WTC11 (cell line): ENCODE results near the gene KIAA2012.

Source experiments
- JUN ChIP-seq: sonication (generic); formaldehyde crosslinking; IDR thresholded peaks from 2 replicates; pipeline ENCODE4 v1.8.0; 2023; ENCODE audit warnings: mild to moderate bottlenecking, missing genetic modification reagents
- NR3C1 ChIP-seq: sonication (generic); formaldehyde crosslinking; conservative IDR thresholded peaks from 2 replicates; pipeline ENCODE4 v1.8.1; 2023; ENCODE audit warnings: low read depth, mild to moderate bottlenecking, missing genetic modification reagents
- ZNF317 ChIP-seq: sonication (generic); formaldehyde crosslinking; IDR thresholded peaks from 2 replicates; pipeline ENCODE4 v1.8.1; 2023; ENCODE audit warnings: low read depth, mild to moderate bottlenecking, moderate library complexity, missing genetic modification reagents, borderline replicate concordance
- TF ChIP-seq, protein P1 (sequence below): fragments of 200-600 bp; IDR thresholded peaks from 2 replicates; pipeline ENCODE4 v1.8.0; 2022; ENCODE audit warnings: antibody characterized with exemption
- TF ChIP-seq, protein P2 (sequence below): sonication (generic); formaldehyde crosslinking; IDR thresholded peaks from 2 replicates; pipeline ENCODE4 v1.8.1; 2023; ENCODE audit warnings: mild to moderate bottlenecking, missing genetic modification reagents, moderate library complexity
- TF ChIP-seq, protein P3 (sequence below): sonication (generic); formaldehyde crosslinking; IDR thresholded peaks from 2 replicates; pipeline ENCODE4 v1.8.1; 2022; ENCODE audit warnings: mild to moderate bottlenecking, moderate library complexity, missing genetic modification reagents

DNA sequence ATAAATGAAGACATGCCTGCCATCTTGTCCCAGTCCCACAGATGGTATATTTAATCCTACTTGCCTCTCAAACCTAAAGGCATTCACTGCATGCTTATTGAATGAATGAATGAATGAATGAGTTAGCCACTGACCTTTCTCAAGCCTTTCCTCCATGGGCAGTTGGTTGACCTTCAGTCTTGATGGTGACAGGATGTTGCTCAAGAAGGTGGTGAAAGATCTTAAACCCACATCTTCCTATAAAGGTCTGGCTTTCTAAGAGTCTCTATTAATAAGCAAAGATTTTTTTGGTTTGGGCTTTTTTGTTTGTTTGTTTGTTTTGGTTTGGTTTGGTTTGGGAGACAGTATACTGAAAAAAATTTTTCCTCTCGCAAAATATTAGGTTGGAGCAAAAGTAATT is 41.7 kb downstream of the KIAA2012 start:
- TF ChIP-seq, protein P1, sequence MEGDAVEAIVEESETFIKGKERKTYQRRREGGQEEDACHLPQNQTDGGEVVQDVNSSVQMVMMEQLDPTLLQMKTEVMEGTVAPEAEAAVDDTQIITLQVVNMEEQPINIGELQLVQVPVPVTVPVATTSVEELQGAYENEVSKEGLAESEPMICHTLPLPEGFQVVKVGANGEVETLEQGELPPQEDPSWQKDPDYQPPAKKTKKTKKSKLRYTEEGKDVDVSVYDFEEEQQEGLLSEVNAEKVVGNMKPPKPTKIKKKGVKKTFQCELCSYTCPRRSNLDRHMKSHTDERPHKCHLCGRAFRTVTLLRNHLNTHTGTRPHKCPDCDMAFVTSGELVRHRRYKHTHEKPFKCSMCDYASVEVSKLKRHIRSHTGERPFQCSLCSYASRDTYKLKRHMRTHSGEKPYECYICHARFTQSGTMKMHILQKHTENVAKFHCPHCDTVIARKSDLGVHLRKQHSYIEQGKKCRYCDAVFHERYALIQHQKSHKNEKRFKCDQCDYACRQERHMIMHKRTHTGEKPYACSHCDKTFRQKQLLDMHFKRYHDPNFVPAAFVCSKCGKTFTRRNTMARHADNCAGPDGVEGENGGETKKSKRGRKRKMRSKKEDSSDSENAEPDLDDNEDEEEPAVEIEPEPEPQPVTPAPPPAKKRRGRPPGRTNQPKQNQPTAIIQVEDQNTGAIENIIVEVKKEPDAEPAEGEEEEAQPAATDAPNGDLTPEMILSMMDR: no peak
- TF ChIP-seq, protein P2, sequence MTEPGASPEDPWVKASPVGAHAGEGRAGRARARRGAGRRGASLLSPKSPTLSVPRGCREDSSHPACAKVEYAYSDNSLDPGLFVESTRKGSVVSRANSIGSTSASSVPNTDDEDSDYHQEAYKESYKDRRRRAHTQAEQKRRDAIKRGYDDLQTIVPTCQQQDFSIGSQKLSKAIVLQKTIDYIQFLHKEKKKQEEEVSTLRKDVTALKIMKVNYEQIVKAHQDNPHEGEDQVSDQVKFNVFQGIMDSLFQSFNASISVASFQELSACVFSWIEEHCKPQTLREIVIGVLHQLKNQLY: no peak
- no peak for TF ChIP-seq ZNF317 (CRISPR knock-in tag)
- TF ChIP-seq, protein P3, sequence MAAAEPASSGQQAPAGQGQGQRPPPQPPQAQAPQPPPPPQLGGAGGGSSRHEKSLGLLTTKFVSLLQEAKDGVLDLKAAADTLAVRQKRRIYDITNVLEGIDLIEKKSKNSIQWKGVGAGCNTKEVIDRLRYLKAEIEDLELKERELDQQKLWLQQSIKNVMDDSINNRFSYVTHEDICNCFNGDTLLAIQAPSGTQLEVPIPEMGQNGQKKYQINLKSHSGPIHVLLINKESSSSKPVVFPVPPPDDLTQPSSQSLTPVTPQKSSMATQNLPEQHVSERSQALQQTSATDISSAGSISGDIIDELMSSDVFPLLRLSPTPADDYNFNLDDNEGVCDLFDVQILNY (CRISPR knock-in tag): no peak
- TF ChIP-seq NR3C1 (CRISPR knock-in tag): no peak
- no peak for TF ChIP-seq JUN
